ENCODE results near the gene RAB8B.

The RAB8B gene

DNA sequence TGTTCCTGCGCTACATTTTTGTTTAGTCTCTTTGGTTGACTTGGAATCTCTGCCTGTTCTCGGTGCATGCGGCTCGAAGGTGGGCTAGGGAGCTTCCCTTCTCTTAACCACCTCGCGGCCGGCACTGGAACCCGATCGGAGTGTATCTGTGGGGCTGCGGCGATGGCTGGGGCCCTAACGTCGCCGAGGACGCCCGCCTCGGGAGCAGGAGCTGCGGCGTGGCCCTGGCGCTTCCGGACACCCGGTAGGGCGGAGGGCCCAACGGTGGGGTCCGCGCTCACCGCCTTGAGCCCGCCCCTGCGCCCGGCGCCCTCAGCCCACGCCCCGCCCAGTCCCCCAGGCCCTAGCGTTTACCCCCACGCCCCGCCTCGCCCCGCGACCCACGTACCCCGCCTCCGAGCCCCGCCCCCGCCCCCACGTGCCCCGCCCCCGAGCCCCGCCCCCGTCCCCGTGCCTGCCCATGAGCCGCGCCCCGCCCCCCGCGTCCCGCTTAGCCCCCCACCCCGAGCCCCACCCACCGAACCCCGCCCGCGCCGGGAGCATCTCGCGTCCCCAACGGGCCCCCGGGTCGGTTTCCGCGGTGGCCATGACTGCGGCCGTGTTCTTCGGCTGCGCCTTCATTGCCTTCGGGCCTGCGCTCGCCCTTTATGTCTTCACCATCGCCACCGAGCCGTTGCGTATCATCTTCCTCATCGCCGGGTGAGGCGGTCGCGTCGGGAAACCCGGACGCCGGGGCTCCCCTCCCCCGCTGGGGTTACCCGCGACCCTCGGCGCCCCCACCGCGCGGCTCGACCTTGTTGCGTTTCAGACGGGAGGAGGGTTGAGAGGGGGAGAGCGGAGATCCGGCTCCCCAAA is 87.9 kb downstream of the RAB8B start, which contains the start of gene APH1B:
Gene APH1B, plus strand, starts transcription at position 568 of the 855 bp plus-strand sequence. Its CDS starts 19 bp downstream, at position 587.
- DNase-seq = no peak

GRCh38 chr15:63277893-63278456 is 88.6 kb downstream of the RAB8B start:
- no peak for DNase-seq

GRCh38 chr15:63283126-63283525 is 93.7 kb downstream of the RAB8B start:
- no peak for DNase-seq

- no peak for DNase-seq
These were observed 94.9 kb downstream of the RAB8B start for GRCh38 chr15:63284335-63284734.

- DNase-seq = no peak
These were observed 97.7 kb downstream of the RAB8B start for GRCh38 chr15:63287109-63287508.

DNA sequence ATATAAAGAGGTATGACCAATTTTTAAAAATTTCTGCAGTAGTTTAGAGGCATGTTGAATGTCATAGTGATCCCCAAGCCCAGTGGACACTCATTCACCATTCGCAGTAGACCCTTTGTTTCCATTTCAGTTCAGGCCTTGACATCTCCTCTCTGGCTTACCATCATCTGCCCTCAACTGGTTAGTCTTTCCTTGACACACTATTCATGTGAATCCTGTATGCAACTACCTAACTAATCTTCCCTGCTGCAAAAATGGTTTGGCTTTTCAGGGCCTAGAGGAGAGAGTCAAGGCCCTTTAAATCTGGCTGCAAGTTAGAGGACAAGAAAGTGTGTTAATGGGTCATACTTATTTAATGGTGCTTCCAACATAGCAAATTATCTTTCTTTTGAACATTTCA is 98.9 kb downstream of the RAB8B start:
- no peak for DNase-seq

GRCh38 chr15:63288778-63289378 is 99.5 kb downstream of the RAB8B start:
- DNase-seq = peak; percentile 13

DNA sequence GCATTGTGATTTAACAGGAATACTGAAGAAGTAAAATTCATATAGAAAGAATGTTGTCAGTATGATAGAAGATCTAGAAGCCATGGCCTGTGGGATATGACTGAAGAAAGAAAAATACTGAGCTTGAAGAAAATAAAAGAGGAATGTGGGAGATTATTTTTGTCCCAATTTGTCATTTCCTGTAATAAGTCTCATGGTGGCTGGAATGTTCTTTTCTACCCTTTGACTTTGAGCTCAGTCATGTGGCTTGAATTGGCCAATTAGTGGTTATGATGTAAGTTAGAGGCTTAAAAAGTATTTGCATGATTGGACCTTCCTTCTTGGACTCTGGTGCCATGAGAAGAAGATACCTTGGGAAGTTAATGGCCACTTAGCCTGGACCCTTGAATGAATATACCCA is 102.1 kb downstream of the RAB8B start:
- DNase-seq = no peak

- no peak for DNase-seq
These were observed 102.8 kb downstream of the RAB8B start for GRCh38 chr15:63292241-63292640.

DNA sequence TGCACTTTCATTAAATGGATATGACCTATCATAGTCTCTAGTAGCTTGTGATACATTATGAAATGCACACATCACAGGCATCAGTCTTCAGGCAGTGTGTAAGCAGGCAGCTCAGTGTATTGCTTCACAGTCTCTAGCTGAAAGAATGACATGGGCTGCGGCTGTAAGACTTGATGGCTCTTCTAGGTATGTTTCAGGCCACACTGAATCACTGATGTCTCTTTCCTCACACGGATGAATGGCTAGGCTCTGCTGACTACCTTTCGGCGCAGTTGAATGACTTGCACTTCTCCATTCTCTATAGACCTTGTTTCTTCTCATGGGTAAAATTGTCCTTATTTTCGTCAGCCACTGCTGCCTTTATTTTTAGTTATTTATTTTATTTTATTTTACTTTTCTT is 103.4 kb downstream of the RAB8B start:
- no peak for DNase-seq

GRCh38 chr15:63294359-63294758 is 105.0 kb downstream of the RAB8B start:
- no peak for DNase-seq

- no peak for DNase-seq
These were observed 105.9 kb downstream of the RAB8B start for GRCh38 chr15:63295341-63295740.

GRCh38 chr15:63296195-63296594 is 106.8 kb downstream of the RAB8B start:
- DNase-seq = no peak

DNA sequence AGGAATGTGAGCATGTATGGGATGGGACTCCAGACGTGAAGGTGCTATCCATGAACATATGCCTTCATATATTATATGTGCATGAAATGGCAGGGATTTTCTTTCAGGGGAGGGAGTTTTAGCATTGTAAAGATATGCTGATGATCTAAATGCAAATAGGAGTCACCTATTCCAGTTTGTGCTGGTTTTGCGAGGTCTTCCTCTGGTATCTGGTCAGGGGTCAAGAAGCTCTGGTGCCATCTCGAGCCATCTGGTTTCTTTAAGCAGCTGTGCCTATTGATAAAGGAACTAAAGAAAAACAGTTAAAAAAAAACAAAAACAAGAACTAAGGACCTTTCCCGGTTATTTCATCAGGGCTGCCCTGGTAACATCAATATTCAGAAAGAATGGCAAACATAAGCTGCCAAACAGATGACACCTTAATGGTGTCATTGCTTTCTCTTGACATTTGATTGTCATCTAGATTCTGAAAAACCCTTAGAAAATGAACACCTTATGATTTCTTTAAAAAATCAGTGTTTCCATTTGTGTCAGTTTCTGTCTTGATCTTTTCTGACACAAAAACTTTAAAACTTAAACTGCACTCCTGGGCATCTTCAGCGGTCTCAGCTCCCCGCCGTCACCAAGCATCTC is 110.7 kb downstream of the RAB8B start:
- DNase-seq = no peak

DNA sequence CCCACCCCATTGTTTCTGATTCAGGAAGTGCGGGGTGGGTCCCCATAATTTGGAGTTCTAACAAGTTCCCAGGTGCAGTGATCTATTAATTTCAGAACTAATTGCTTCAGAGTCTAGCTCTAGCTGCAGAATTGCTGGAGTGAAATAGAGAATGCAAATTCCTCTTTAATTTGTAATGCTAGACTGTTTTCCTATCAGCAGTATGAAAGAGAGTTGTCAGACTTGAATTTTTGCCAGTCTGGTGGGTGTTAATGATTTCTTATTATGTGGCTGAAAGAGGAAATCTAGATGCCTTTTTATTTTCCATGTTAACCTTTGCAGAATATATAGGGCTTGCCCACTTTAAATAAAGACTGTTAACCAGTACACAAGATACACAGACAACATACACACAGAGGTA is 111.7 kb downstream of the RAB8B start:
- DNase-seq = no peak

GRCh38 chr15:63305260-63305659 is 115.9 kb downstream of the RAB8B start:
- no peak for DNase-seq

DNA sequence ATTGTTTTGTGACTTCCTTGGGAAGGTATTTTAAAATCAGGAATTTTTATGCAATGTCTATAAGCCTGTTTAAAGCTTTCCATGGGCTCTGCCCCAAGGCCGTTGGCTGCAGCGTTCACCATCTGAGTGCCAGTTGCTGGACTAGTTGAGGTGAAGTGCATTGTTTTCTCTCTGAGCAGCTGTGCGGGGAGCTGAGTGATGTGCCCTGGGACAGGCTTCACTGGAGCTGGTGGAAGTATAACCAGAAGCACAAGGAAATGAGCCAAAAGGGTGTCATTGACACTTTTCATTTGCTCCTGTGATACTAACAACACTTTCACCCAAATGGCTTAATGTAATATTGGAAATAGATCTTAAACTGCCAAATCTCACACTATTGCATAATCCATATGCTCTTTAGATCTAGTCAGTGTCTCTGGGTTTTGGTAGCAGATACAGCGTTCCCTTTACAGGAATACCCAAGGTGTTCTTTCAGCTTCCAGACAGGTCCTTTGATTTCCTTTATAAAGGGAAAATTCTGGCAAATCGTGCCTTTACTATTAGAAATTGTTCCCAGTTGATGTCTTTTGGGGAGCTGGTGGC is 117.2 kb downstream of the RAB8B start:
- no peak for DNase-seq

GRCh38 chr15:63308491-63308890 is 119.1 kb downstream of the RAB8B start:
- no peak for DNase-seq

- no peak for DNase-seq
These were observed 119.5 kb downstream of the RAB8B start for GRCh38 chr15:63308947-63309346.

DNA sequence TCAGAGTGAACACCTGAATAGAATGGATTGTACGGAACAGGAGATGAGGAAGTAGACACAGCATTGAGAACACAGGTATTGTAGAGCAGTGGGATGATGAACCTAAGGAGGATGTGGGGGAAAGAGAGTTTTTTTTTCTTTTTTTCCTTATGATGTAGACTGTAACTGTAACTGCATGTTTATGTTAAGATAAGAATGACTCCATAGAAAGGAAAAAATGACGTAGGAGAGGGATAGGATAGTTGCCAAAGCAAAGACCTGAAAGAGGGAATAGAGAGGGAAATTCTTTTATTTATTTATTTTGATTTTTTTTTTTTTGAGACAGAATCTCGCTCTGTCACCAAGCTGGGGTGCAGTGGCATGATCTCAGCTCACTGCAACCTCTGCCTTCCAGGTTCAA is 121.2 kb downstream of the RAB8B start:
- no peak for DNase-seq

GRCh38 chr15:63312286-63312685 is 122.9 kb downstream of the RAB8B start:
- DNase-seq = no peak

- DNase-seq = no peak
These were observed 124.4 kb downstream of the RAB8B start for GRCh38 chr15:63313825-63314224.

DNA sequence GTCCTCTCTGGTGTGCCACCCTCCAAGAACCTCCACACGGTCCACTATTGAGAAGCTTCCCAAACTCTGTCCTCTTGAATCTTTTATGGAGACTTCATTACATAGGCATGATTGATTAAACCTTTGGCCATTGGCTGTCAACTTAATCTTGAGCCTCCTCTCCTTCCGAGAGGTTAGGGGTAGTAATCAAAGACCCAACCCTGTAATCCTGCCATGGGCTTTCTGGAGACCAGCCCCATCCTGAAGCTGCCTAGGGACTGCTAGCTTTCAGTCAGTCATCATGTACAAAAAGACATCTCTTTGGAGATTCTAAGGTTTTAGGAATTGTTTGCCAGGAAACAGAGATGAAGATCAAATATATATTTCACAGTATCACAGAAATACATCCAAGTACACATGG is 125.0 kb downstream of the RAB8B start:
- no peak for DNase-seq
